ENCODE data around the gene ERC1.

- no peak for TF ChIP-seq PAX5 (IDR thresholded peaks at IDR 0.05; ENCODE audit: insufficient read depth, low read length, severe bottlenecking)
- TF ChIP-seq POLR2A (IDR thresholded peaks at IDR 0.05; ENCODE audit: low read depth, low read length), result no peak
- TF ChIP-seq SPI1 (IDR thresholded peaks at IDR 0.05; ENCODE audit: low read depth, low read length), result no peak
Measured at GRCh38 chr12:1525858-1526257, 534.8 kb downstream of the ERC1 start.
